ENCODE data around the gene PNPLA5.

- TF ChIP-seq POLR2AphosphoS5 (IDR thresholded peaks at IDR 0.05): no peak
- TF ChIP-seq CTCF (IDR thresholded peaks at IDR 0.05): no peak
- no peak for TF ChIP-seq POLR2A (IDR thresholded peaks at IDR 0.05)
- no peak for TF ChIP-seq EP300 (IDR thresholded peaks at IDR 0.05)
Observed at GRCh38 chr22:43859621-43860020, 32.2 kb downstream of the PNPLA5 start.
